ENCODE measurements around the gene HOXC4.

HOXC4 gene

GRCh38 chr12:54022960-54023884 is 30.4 kb upstream of the HOXC4 start:
- Histone ChIP-seq H3K79me2 (no peaks in the 10 kb centered on the region), H3K4me3 (ENCODE audit: low read depth, low read length) (no peak overlapping the region), H3K4me2 (ENCODE audit: low read length) (no peak overlapping the region), H3K36me3 (ENCODE audit: control insufficient read depth, insufficient read depth, low read length) (no peaks in the 10 kb centered on the region), H3K27me3 (ENCODE audit: control insufficient read depth, insufficient read depth, low read length) (peaks cover 20% of the 10 kb centered on the region), H3K27ac (no peak overlapping the region), H3K4me1 (no peaks in the 10 kb centered on the region), H3K9me3 (ENCODE audit: control insufficient read depth, low read length) (no peaks in the 10 kb centered on the region), H3K9ac (no peak overlapping the region), H2AFZ (no peak overlapping the region)
- TF ChIP-seq CTCF (IDR thresholded peaks at IDR 0.05): no peak

- TF ChIP-seq CTCF (IDR thresholded peaks at IDR 0.05): no peak
- Histone ChIP-seq H3K4me1 (no peaks in the 10 kb centered on the region), H3K79me2 (no peaks in the 10 kb centered on the region), H3K9ac (no peak overlapping the region), H3K36me3 (ENCODE audit: control insufficient read depth, insufficient read depth, low read length) (no peaks in the 10 kb centered on the region), H3K9me3 (ENCODE audit: control insufficient read depth, low read length) (no peaks in the 10 kb centered on the region), H2AFZ (no peak overlapping the region), H3K27me3 (ENCODE audit: control insufficient read depth, insufficient read depth, low read length) (peaks cover 27% of the 10 kb centered on the region), H3K4me2 (ENCODE audit: low read length) (no peak overlapping the region), H3K4me3 (ENCODE audit: low read depth, low read length) (no peak overlapping the region), H3K27ac (no peak overlapping the region)
These were observed 29.5 kb upstream of the HOXC4 start for GRCh38 chr12:54024127-54024526.

GRCh38 chr12:54024581-54025305 is 28.9 kb upstream of the HOXC4 start:
- Histone ChIP-seq H2AFZ (no peak overlapping the region), H3K36me3 (ENCODE audit: control insufficient read depth, insufficient read depth, low read length) (no peaks in the 10 kb centered on the region), H3K4me3 (ENCODE audit: low read depth, low read length) (no peak overlapping the region), H3K4me2 (ENCODE audit: low read length) (no peak overlapping the region), H3K9ac (no peak overlapping the region), H3K27me3 (ENCODE audit: control insufficient read depth, insufficient read depth, low read length) (peaks cover 27% of the 10 kb centered on the region), H3K79me2 (no peaks in the 10 kb centered on the region), H3K27ac (no peak overlapping the region), H3K9me3 (ENCODE audit: control insufficient read depth, low read length) (no peaks in the 10 kb centered on the region), H3K4me1 (no peaks in the 10 kb centered on the region)
- no peak for TF ChIP-seq CTCF (IDR thresholded peaks at IDR 0.05)

- Histone ChIP-seq H3K4me1 (no peaks in the 10 kb centered on the region), H3K4me3 (ENCODE audit: low read depth, low read length) (no peak overlapping the region), H2AFZ (no peak overlapping the region), H3K27ac (no peak overlapping the region), H3K27me3 (ENCODE audit: control insufficient read depth, insufficient read depth, low read length) (peaks cover 27% of the 10 kb centered on the region), H3K9me3 (ENCODE audit: control insufficient read depth, low read length) (no peaks in the 10 kb centered on the region), H3K4me2 (ENCODE audit: low read length) (no peak overlapping the region), H3K79me2 (no peaks in the 10 kb centered on the region), H3K36me3 (ENCODE audit: control insufficient read depth, insufficient read depth, low read length) (no peaks in the 10 kb centered on the region), H3K9ac (no peak overlapping the region)
- TF ChIP-seq CTCF (IDR thresholded peaks at IDR 0.05): no peak
These were observed 27.9 kb upstream of the HOXC4 start for GRCh38 chr12:54025499-54026405.

Data from parathyroid adenoma (tissue), 2 donors.